ENCODE measurements around the gene NTM. TPM values are rescaled to one million over a fixed set of nuclear protein-coding genes. Genes with fewer than 3 reads are reported as not detected.

NTM gene
- total and polyA plus RNA-seq, 9 donors = 0.16 to 8.5 (median 0.55) TPM; not detected in 3

DNA sequence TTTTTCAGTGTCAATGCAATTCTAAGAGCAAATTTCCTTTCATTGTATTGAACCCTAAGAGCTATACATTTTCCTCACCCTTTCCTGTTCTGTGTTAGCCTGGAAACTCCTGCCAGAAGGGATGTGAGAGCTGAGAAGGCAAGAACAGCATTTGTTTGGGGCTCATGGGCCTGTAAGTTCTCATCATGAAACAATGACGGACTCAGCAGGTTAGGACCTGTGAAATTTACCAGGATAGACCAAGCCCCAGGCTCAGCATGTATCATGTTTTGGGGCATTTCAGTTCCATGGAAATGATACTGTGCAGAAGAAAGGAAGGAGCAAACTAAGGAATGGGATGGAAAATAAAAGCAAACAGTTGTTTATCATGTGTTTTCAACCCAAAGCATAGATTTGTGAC, 41.6 kb downstream of the NTM start:
- Histone ChIP-seq H3K9me3 (no peaks in the 10 kb centered on the region), H3K36me3 (no peaks in the 10 kb centered on the region), H3K4me3 (no peak overlapping the region), H3K27me3 (no peaks in the 10 kb centered on the region), H3K27ac (no peak overlapping the region), H3K4me1 (ENCODE audit: insufficient read depth) (no peaks in the 10 kb centered on the region)
- no peak for DNase-seq
- intact Hi-C loops (cut with DNase I) = no loop called here
- WGBS, 3 donors = 89 to 96% (median 94%) methylated on average over 1 of the region's 1 CpG
- TF ChIP-seq POLR2A (IDR thresholded peaks at IDR 0.05) (no peak), EP300 (IDR thresholded peaks at IDR 0.05) (no peak)
- TF ChIP-seq, protein P1, sequence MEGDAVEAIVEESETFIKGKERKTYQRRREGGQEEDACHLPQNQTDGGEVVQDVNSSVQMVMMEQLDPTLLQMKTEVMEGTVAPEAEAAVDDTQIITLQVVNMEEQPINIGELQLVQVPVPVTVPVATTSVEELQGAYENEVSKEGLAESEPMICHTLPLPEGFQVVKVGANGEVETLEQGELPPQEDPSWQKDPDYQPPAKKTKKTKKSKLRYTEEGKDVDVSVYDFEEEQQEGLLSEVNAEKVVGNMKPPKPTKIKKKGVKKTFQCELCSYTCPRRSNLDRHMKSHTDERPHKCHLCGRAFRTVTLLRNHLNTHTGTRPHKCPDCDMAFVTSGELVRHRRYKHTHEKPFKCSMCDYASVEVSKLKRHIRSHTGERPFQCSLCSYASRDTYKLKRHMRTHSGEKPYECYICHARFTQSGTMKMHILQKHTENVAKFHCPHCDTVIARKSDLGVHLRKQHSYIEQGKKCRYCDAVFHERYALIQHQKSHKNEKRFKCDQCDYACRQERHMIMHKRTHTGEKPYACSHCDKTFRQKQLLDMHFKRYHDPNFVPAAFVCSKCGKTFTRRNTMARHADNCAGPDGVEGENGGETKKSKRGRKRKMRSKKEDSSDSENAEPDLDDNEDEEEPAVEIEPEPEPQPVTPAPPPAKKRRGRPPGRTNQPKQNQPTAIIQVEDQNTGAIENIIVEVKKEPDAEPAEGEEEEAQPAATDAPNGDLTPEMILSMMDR (IDR thresholded peaks at IDR 0.05) = no peak

DNA sequence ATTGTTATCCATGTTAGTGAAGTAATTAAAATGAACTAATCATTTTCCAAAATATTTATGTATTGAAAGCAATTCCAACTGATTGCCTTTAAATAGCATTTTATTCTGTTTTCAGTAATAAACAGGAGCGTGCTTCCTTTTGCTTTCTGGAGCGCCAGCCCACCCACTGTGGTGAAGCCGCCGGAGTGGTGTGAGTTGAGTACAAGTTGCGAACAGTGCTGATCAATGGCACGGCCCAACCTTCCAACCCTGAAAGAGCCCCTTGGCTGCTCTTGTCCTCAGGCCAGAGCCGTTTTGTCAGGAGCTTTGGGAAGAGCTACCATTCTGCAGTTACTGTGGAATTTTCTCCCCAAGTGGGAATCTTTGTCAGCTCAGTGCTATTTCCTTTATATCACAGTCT, 42.8 kb downstream of the NTM start:
- no peaks in the 10 kb centered on the region for H3K27me3 ChIP-seq
- no peak for DNase-seq
- 84 to 88% (median 85%) methylated on average over 7 of the region's 7 CpGs for WGBS, 3 donors
- no peak overlapping the region for H3K27ac ChIP-seq
- H3K4me3 ChIP-seq = no peak overlapping the region
- intact Hi-C loops (cut with DNase I) = no loop called here
- H3K9me3 ChIP-seq = no peaks in the 10 kb centered on the region
- TF ChIP-seq, protein P1 (IDR thresholded peaks at IDR 0.05) = no peak
- TF ChIP-seq POLR2A (IDR thresholded peaks at IDR 0.05) = no peak
- TF ChIP-seq EP300 (IDR thresholded peaks at IDR 0.05) = no peak
- no peaks in the 10 kb centered on the region for H3K36me3 ChIP-seq
- H3K4me1 ChIP-seq (ENCODE audit: insufficient read depth) = no peaks in the 10 kb centered on the region

DNA sequence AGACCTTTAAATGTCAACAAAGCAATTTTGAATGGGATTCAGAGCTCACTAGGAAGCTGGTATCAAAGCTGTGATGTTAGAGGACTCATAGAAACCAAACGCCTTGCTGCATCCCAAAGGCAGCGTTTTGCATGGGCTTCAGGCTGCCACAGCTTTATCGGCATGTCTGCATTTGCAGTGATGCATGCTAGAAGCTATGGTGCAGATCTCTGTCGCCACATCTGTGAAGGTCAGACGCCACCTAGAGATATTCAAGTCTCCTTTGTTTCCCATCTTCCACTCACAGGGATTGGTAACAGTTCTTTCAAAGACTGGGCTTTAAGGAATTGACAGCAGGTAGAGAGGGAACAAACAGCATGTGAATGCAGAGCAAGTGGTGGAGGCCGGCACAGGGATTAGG, 47.8 kb downstream of the NTM start:
- TF ChIP-seq POLR2A (IDR thresholded peaks at IDR 0.05) = no peak
- TF ChIP-seq, protein P1 (IDR thresholded peaks at IDR 0.05) = no peak
- TF ChIP-seq EP300 (IDR thresholded peaks at IDR 0.05) = no peak
- no peaks in the 10 kb centered on the region for H3K9me3 ChIP-seq
- no peak overlapping the region for H3K27ac ChIP-seq
- H3K4me1 ChIP-seq (ENCODE audit: insufficient read depth) = no peaks in the 10 kb centered on the region
- H3K4me3 ChIP-seq = no peak overlapping the region
- 76 to 82% (median 77%) methylated on average over 6 of the region's 6 CpGs for WGBS, 3 donors
- H3K36me3 ChIP-seq = no peaks in the 10 kb centered on the region
- intact Hi-C loops (cut with DNase I) = no loop called here
- no peak for DNase-seq
- no peaks in the 10 kb centered on the region for H3K27me3 ChIP-seq

DNA sequence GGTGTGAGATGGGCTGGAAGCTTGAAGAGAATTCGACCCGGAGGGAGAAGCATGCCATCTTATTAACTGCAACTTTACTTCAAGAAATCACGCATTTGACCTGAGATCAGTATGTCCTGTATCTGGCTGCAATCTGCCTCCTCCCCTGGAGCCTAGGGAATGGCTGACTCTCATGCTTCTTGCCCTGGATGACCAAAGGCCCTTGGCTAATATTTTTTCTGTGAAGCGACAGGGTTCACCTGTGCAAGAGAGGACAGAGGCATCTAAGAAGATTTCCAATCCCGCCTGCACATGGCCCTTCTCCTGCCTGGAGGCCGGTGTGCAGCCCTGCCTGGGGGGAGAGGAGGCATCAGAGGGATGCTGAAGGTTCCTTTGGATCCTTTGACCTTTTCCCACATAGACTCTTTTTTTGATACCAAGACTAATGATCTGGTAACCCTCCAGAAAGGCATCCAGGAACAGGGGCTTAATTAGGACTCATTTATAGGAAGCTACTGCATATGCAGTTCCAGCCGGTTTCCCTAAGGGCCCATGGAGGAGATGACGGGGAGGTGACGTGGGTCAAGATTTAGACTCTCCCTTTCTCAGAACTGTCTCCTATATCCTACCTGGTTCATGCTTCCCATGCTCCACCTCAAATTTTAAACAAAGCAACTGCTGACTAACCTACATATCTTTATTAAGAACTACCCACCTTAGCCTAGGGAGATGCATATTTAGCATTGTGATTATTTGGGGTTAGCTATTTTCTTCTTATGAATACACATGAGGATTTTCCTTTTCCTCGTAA, 50.8 kb downstream of the NTM start:
- 87 to 92% (median 89%) methylated on average over 10 of the region's 10 CpGs for WGBS, 3 donors
- no peak for DNase-seq
- Histone ChIP-seq H3K36me3 (no peaks in the 10 kb centered on the region), H3K4me3 (no peak overlapping the region), H3K9me3 (no peaks in the 10 kb centered on the region), H3K27me3 (no peaks in the 10 kb centered on the region), H3K4me1 (ENCODE audit: insufficient read depth) (no peaks in the 10 kb centered on the region), H3K27ac (no peak overlapping the region)
- TF ChIP-seq EP300 (IDR thresholded peaks at IDR 0.05) = no peak
- TF ChIP-seq POLR2A (IDR thresholded peaks at IDR 0.05) = no peak
- TF ChIP-seq, protein P1 (IDR thresholded peaks at IDR 0.05) = no peak
- intact Hi-C loops (cut with DNase I) = no loop called here
